Breast epithelium (tissue), 3 donors: ENCODE results near the gene PRSS50.

Experiments used
- POLR2A ChIP-seq: fragments of 450-650 bp; IDR thresholded peaks from one replicate; pipeline ENCODE4 v1.6.1; 2016; ENCODE audit warnings: antibody characterized with exemption, mild to moderate bottlenecking, moderate library complexity
- POLR2AphosphoS5 ChIP-seq, 3 donors: sonication (generic); formaldehyde crosslinking; IDR thresholded peaks; one replicate each; pipeline ENCODE4 v1.6.1; 2017; ENCODE audit warnings: antibody characterized with exemption in 3 of 3
- TF ChIP-seq, protein P1 (sequence below), 3 donors: fragments of 450-650 bp; IDR thresholded peaks; one replicate each; pipeline ENCODE4 v1.5.1; 2016 to 2017; ENCODE audit warnings: antibody characterized with exemption in 3 of 3, mild to moderate bottlenecking in 3 of 3, moderate library complexity in 3 of 3

- TF ChIP-seq, protein P1, sequence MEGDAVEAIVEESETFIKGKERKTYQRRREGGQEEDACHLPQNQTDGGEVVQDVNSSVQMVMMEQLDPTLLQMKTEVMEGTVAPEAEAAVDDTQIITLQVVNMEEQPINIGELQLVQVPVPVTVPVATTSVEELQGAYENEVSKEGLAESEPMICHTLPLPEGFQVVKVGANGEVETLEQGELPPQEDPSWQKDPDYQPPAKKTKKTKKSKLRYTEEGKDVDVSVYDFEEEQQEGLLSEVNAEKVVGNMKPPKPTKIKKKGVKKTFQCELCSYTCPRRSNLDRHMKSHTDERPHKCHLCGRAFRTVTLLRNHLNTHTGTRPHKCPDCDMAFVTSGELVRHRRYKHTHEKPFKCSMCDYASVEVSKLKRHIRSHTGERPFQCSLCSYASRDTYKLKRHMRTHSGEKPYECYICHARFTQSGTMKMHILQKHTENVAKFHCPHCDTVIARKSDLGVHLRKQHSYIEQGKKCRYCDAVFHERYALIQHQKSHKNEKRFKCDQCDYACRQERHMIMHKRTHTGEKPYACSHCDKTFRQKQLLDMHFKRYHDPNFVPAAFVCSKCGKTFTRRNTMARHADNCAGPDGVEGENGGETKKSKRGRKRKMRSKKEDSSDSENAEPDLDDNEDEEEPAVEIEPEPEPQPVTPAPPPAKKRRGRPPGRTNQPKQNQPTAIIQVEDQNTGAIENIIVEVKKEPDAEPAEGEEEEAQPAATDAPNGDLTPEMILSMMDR (IDR thresholded peaks at IDR 0.05), result no peak
- TF ChIP-seq POLR2AphosphoS5 (IDR thresholded peaks at IDR 0.05), result no peak
- TF ChIP-seq POLR2A, result no peak
Observed at GRCh38 chr3:46710229-46710628, 7.4 kb downstream of the PRSS50 start.
